ENCODE measurements around the gene NUCKS1. TPM values are rescaled to one million over a fixed set of nuclear protein-coding genes. Genes with fewer than 3 reads are reported as not detected.
A peak's percentile ranks its signal among the peaks of the same experiment; 100 is the strongest.

The NUCKS1 gene
- polyA plus RNA-seq, 3 donors = 4.2 to 4.9 (median 4.2) TPM

DNA sequence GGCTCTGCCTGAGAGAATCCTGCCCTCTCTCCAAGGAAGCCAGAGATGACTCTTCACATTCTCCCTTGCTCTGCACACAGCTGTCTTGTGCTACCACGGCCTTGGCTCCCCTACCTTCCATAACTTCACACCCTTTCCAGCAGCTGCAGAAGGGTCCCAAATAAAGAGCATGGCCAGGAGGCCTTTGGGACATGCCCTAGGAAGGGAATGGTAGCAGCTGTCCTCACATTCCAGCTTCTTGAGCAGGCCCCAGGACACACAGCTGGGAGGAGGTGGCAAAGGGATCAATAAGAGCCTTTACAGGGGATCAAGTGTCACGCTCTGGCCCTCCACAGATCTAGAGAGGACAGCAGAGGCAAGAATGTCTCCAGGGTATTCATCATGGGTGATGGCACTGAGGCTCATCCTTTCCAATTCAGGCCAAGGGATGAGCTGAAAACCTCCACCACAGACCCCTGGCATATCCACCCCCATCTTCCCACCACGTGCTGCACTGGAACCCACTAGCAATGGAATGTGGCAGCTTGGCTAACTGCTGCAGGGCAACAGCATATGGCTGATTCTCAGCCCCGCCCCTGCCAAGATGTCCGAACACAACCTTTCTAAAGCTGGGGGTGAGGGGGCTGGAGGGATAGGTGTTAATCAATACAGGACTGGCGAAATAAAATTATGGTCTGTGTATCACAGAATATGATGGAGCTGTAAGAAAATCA is 43.1 kb upstream of the NUCKS1 start:
- Mint-ChIP-seq H3K27ac (peak overlapping the region in 1 of 7 donors; percentile 82), H3K27me3 (ENCODE audit: low read depth in 3 of 3) (no peaks in the 10 kb centered on the region), H3K36me3 (peaks cover 0 to 10% of the 10 kb centered on the region in 2 donors), H3K4me3 (no peak overlapping the region), H3K4me1 (peaks cover 27% of the 10 kb centered on the region), H3K9me3 (no peaks in the 10 kb centered on the region)
- no peak overlapping the region for H3K27ac ChIP-seq (ENCODE audit: low read depth in 1 of 2, low read length in 2 of 2)
- no peaks in the 10 kb centered on the region for H3K27me3 ChIP-seq (ENCODE audit: control insufficient read depth in 2 of 2, insufficient read depth in 2 of 2, low read length in 2 of 2)
- 87% methylated on average over 5 of the region's 6 CpGs for WGBS (ENCODE audit: insufficient coverage)
- no peaks in the 10 kb centered on the region for H3K79me2 ChIP-seq (ENCODE audit: insufficient read depth, low read length)
- DNase-seq = no peak
- H4K20me1 ChIP-seq (ENCODE audit: insufficient read depth, low read length) = no peaks in the 10 kb centered on the region
- no peak overlapping the region for H3K4me2 ChIP-seq (replicated peaks; ENCODE audit: extremely low read depth, low read length, poor library complexity, severe bottlenecking)
- no peak overlapping the region for H3K9ac ChIP-seq (ENCODE audit: insufficient read depth, low read length, poor library complexity, severe bottlenecking)
- TF ChIP-seq, protein P1, sequence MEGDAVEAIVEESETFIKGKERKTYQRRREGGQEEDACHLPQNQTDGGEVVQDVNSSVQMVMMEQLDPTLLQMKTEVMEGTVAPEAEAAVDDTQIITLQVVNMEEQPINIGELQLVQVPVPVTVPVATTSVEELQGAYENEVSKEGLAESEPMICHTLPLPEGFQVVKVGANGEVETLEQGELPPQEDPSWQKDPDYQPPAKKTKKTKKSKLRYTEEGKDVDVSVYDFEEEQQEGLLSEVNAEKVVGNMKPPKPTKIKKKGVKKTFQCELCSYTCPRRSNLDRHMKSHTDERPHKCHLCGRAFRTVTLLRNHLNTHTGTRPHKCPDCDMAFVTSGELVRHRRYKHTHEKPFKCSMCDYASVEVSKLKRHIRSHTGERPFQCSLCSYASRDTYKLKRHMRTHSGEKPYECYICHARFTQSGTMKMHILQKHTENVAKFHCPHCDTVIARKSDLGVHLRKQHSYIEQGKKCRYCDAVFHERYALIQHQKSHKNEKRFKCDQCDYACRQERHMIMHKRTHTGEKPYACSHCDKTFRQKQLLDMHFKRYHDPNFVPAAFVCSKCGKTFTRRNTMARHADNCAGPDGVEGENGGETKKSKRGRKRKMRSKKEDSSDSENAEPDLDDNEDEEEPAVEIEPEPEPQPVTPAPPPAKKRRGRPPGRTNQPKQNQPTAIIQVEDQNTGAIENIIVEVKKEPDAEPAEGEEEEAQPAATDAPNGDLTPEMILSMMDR (IDR thresholded peaks at IDR 0.05) = no peak
- H3K36me3 ChIP-seq (replicated peaks in 1 of 2; ENCODE audit: control insufficient read depth in 1 of 2, insufficient read depth in 2 of 2, low read length in 2 of 2) = no peaks in the 10 kb centered on the region
- H3K4me3 ChIP-seq (replicated peaks in 1 of 3; ENCODE audit: low read depth in 2 of 3, low read length in 3 of 3) = no peak overlapping the region
- H2AFZ ChIP-seq (ENCODE audit: insufficient read depth, low read depth, low read length, poor library complexity, severe bottlenecking) = no peak overlapping the region
- H3K9me3 ChIP-seq (replicated peaks in 1 of 2; ENCODE audit: control insufficient read depth in 1 of 2, insufficient read depth in 1 of 2, low read length in 2 of 2) = no peaks in the 10 kb centered on the region
- intact Hi-C loops (cut with micrococcal nuclease) = loop anchor here (5.0 kb wide), 3 partner anchors 124 to 314 kb away; no protein-coding TSS in a partner anchor
- H3K4me1 ChIP-seq (ENCODE audit: control insufficient read depth in 1 of 2, insufficient read depth in 2 of 2, low read length in 2 of 2) = peaks cover 19% of the 10 kb centered on the region in 2 donors

DNA sequence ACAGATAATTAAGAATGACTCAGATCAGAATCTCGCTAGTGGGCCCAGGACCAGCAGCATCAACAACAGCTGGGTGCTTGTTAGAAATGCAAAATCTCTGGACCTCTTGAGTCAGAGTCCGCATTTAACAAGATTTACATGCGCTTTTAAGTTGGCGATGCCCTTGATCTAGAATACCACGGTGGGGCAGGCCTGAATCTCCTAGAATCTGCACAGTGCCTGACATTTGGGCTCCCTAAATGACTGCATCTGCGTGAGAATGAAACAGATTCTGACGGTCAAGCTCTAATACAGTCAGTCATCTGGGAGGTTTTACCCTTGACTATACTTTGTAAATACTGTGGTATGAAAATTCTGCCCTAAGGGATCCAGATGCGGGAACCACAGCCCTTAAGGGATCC is 42.5 kb upstream of the NUCKS1 start:
- Histone ChIP-seq H3K4me1 (ENCODE audit: control insufficient read depth in 1 of 2, insufficient read depth in 2 of 2, low read length in 2 of 2) (peaks cover 19% of the 10 kb centered on the region in 2 donors), H2AFZ (ENCODE audit: insufficient read depth, low read depth, low read length, poor library complexity, severe bottlenecking) (no peak overlapping the region), H3K4me2 (replicated peaks; ENCODE audit: extremely low read depth, low read length, poor library complexity, severe bottlenecking) (no peak overlapping the region), H3K27me3 (ENCODE audit: control insufficient read depth in 2 of 2, insufficient read depth in 2 of 2, low read length in 2 of 2) (no peaks in the 10 kb centered on the region), H3K36me3 (replicated peaks in 1 of 2; ENCODE audit: control insufficient read depth in 1 of 2, insufficient read depth in 2 of 2, low read length in 2 of 2) (no peaks in the 10 kb centered on the region), H3K4me3 (replicated peaks in 1 of 3; ENCODE audit: low read depth in 2 of 3, low read length in 3 of 3) (no peak overlapping the region), H3K27ac (ENCODE audit: low read depth in 1 of 2, low read length in 2 of 2) (no peak overlapping the region), H3K9me3 (replicated peaks in 1 of 2; ENCODE audit: control insufficient read depth in 1 of 2, insufficient read depth in 1 of 2, low read length in 2 of 2) (no peaks in the 10 kb centered on the region), H3K79me2 (ENCODE audit: insufficient read depth, low read length) (no peaks in the 10 kb centered on the region), H4K20me1 (ENCODE audit: insufficient read depth, low read length) (no peaks in the 10 kb centered on the region), H3K9ac (ENCODE audit: insufficient read depth, low read length, poor library complexity, severe bottlenecking) (no peak overlapping the region)
- TF ChIP-seq, protein P1 (IDR thresholded peaks at IDR 0.05) = no peak
- intact Hi-C loops (cut with micrococcal nuclease) = loop anchor here (5.0 kb wide), 3 partner anchors 125 to 315 kb away; no protein-coding TSS in a partner anchor
- WGBS (ENCODE audit: insufficient coverage) = 96% methylated on average over 7 of the region's 8 CpGs
- no peak overlapping the region for H3K27ac Mint-ChIP-seq
- no peak for DNase-seq
- peaks cover 27% of the 10 kb centered on the region for H3K4me1 Mint-ChIP-seq
- peaks cover 0 to 10% of the 10 kb centered on the region in 2 donors for H3K36me3 Mint-ChIP-seq
- H3K4me3 Mint-ChIP-seq = no peak overlapping the region
- H3K27me3 Mint-ChIP-seq (ENCODE audit: low read depth in 3 of 3) = no peaks in the 10 kb centered on the region
- H3K9me3 Mint-ChIP-seq = no peaks in the 10 kb centered on the region
